HUDEP-2 (cell line): ENCODE data around the gene MICALL2.

Source experiments
- DNase-seq, 76 experiments: peaks; one replicate each; lab custom pipeline; 2025; ENCODE audit not compliant: unreplicated experiment in 76 of 76; lab: John Stamatoyannopoulos, UW

Gene MICALL2

GRCh38 chr7:1458683-1459511, at the start of gene MICALL2:
Gene MICALL2 (minus strand): TSS chr7:1459470. CDS start chr7:1459326, 144 bp downstream.
- DNase-seq, result peak in 70 of 76 experiments; percentile 6 to 83 (median 62)

DNA sequence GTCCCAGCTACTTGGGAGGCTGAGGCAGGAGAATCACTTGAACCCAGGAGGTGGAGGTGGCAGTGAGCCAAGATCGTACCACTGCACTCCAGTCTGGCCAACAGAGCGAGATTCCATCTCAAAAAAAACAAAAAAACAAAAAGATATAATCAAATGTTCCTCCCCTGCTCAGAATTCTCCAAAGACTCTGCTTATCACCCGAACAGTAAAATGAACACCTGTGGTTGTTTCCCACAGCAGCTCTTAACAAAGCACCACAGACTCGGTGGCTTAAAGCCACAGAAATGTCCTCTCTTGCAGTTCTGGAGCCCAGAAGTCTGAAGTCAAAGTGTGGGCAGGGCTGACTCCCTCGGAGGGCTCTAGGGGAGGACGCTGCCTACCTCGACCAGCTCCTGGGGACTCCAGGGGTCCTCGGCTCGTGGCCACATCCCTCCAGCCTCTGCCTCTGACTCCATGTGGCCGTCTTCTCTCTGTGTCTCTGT, 49.0 kb upstream of the MICALL2 start:
- no peak for DNase-seq

DNA sequence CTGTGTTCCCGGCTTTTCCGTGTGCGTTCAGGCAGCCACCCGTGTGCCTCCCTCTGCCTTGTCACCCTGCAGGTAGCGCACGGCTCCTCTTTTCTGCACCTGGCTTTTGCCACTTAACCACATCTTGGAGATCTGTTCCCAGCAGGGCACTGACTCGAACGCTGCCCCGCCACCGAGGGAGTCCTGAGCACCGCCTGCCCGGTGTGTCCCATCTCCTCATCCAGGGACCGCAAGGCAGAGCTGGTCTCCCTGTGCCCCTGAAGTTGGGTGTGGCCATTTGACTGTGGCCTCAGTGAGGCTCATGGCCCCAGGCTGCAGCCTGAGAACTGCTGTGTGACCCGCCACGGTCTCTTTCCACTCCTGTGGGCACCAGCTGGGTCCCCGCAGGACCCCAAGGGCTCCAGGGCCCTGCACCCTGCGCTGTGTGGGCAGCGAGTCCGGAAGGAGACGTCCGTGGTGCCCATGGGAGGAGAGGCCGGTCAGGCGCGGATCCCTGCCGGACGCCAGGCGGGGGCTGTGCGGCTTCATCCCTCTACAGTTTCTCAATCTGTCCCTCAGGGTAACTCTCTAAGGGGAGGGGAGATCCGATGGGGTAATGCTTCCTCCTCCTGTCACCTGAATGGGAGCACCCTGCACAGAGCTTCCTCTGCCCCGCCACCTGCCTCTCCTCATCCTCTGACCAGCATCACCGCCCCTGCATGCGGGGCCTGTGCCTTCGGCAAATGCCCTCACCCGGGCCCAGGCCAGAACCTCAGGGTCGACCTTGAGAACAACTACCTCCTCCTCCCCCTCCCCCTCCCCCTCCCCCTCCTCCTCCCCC, 46.7 kb upstream of the MICALL2 start:
- DNase-seq, result peak in 2 of 76 experiments; percentile 2 to 15

DNA sequence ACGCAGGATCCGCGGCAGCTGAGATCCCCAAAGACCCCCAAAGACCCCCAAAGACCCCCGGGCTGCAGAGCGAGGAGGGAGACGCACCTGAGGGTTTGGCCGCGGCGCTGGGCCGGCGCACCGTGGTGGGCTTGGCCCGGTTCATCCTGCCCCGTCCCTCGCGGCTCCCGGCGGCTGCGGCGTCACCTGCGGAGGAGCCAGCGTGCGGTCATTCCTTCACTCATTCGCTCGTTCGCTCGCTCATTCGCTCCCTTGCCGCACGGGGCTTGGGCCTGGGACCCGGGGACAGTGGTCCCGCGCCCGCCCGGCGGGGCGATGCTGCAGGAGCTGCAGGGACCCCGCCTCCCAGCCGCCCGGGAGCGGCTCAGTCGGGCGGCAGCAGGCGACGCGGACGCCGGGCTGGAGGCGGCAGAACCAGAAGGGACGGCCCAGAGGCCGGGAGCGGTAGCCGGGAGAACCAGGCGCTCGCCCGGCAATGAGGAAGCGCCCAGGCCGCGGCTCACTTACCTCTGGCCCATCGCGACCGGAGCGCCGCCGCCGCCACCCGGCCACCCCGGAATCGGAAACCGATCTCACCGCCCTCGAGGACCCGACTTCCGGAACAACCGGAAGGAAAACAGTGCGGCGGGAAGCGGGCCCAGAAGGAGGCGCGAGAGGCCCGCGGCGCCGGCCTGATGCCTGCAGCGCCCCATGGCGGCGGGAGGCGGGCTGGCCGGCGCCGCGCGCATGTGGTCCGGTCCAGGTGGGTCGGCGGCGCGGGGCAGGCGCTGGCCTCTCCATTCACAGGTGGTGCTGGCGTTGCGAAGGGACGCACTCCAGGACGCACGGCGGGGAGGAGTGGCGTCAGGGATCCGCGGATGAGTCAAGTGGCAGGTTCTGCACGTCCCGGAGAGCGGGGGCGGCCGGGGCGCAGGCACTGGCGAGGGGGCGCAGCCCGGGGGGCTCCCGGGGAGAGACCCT, 44.8 kb upstream of the MICALL2 start, which contains the start of gene INTS1:
Gene INTS1 (minus strand): TSS at position 574 of the 960 bp plus-strand sequence. CDS start 429 bp downstream, at position 145.
- DNase-seq, result peak in 75 of 76 experiments; percentile 14 to 95 (median 83)

DNA sequence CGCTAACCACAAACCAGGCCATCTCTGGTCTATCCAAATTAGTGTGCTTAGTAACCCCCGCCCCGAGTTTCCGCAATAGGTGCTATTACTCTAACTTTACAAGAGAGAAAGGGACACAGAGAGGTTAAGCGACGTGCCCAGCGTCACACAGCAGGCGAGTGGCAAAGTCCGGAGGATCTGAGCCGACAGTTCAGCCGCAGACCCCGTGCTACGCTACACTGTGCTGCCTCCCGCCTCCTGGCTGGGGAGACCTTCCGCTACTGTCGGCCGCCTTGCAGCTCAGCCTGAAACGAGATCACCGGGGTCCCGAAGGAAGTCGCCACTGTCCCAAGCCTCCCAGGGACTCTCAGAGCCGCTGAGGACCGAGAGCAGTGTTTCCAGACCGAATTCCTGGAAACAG, 44.1 kb upstream of the MICALL2 start:
- DNase-seq, result no peak

- DNase-seq, result no peak
These were observed 43.6 kb upstream of the MICALL2 start for GRCh38 chr7:1502845-1503244.

GRCh38 chr7:1501487-1502270, 42.4 kb upstream of the MICALL2 start:
- no peak for DNase-seq

- DNase-seq, result no peak
These were observed 41.0 kb upstream of the MICALL2 start for GRCh38 chr7:1500064-1500807.

DNA sequence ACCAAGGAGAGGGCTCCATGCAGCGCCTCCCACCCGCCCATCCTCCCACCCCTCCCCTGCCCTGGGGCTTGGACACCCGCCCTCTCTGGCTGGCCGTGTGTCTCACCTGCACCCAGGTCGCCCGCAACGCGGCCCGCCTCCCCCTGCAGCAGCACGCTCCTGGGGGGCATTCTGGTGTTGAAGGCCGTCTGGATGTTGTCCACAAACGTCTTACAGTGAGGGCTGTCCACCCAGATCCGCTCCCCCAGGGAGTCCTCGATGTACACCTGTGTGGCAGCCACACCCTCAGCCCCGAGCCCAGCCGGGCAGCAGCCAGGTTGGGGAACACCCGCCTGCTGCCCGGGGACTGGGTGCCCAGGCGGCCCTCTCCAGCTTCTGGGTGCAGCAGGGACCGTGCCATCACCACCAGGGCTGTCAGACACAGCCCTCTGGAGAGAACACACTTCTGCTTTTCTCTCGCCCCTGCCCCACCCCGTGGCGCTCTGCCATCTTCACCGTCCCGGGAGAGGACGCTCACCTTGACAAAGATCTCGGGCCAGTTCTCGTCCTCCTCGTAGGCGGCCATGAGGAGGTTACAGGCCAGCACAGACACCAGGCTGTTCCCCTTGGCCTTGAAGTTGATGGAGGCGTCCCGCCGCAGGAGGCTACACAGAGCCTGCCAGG, 40.2 kb upstream of the MICALL2 start:
- peak in 2 of 76 experiments; percentile 3 to 14 for DNase-seq

DNA sequence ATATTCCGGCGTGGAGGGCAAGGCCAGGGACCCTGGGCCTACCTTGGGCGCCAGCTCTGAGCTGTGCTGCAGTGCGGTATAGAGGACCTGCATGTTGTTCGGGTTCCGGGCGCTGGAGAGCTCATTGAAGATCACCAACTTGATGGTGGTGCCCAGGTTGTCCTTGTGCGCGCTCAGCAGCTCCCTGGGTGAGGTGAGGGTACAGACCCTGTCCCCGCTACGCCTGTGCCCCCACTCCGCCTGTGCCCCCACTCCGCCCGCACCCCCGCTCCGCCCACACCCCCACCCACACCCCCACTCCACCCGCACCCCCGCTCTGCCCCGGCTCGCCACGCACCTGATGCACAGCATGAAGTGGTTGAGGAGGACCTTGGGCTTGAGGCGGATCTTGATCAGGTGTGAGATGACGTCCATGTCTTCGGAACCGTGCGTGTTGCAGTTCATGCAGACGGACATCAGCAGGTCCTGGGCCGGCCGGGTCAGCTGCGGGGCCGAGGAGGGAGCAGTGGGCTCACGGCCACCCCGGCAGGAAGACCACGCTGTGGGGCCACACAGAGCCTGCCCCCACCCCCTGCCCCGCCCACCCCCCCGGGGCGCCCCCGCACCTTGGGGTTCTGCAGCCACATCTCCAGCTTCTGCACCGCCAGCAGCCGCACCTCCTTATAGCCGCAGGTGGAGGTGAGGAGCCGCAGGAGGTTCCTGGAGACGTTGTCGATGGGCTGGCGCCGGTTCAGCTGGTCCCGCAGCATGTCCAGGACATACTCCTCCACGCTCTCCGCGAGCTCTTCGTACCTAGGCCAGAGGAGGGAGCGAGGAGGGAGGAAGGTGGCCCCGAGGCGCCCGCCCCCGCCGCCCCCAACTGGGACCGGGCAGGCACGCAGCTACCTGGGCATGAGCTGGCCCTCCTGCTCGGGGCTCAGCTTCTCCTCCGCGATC, 39.4 kb upstream of the MICALL2 start:
- DNase-seq, result no peak

DNA sequence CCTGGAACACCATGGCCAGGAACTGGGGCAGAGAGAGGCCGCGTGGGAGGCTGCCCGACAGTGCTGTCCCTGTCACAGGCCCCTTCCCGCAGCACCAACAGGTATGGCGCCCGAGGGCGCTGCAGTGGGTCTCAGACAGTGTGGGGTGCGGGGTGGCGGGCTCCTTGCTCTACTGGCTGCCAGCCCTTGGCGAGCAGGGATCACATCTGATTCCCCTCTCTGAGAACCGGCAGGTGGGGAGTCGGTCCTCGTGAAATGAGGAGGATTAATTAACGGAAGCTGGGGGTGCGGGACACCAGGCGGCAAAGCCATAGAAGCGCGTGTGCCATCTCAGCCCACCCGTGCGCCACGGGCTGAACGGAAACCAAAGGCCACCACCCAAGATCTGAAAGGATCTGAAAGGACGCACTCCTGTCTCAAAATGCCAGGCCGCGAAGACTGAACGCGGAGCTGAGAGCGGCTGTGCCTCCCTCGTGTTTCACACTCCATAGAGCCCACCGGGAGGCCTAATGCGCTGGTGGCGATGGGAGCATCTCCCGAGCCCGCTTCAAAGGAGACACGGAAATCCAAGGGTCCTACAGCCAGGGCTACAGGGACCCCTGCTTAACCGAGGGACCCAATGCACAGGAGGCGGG, 38.1 kb upstream of the MICALL2 start:
- no peak for DNase-seq

GRCh38 chr7:1496531-1497292, 37.4 kb upstream of the MICALL2 start:
- no peak for DNase-seq

GRCh38 chr7:1495564-1496242, 36.4 kb upstream of the MICALL2 start:
- DNase-seq, result no peak

DNA sequence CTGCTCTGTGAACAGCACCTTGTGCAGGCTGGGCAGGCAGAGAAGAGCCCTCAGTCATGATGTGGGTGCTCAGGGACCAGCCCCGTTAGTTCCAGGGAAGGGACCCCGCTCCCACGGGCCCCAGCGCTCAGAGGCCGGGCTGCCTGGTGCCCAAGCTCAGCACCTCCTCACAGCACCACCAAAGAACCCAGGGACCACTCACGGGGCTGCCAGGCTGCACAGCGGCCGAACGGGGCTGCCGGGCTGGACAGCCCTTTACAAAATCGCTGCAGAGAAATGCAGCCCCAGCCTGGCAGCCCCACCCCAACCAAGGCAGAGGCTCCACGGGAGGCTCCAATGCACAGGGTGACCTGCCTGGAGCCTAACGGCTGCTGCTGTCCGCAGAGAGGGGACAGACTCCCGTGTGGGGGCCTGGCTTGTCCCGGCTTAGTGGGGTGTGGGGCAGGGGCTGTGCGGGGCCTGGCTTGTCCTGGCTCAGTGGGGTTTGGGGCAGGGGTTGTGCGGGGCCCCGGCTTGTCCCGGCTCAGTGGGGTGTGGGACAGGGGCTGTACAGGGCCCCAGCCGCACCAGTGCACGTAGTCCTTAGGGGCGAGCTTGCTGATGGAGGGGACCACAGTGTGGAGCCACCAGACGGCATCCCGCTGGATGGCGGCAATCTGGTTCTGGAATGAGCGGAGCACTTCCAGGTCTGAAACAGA, 35.7 kb upstream of the MICALL2 start:
- no peak for DNase-seq

GRCh38 chr7:1494447-1494846, 35.2 kb upstream of the MICALL2 start:
- no peak for DNase-seq
